ENCODE results near the gene AP2A2. TPM values are rescaled to one million over a fixed set of nuclear protein-coding genes. Genes with fewer than 3 reads are reported as not detected.

AP2A2 gene
- total and polyA plus RNA-seq, 2 donors = 14.6 to 57.2 TPM

GRCh38 chr11:928786-929185 is 3.1 kb downstream of the AP2A2 start:
- Histone ChIP-seq H3K4me1 (ENCODE audit: control insufficient read depth in 2 of 2, insufficient read depth in 2 of 2, low read length in 2 of 2) (peaks cover 38 to 48% of the 10 kb centered on the region in 2 donors), H3K4me3 (ENCODE audit: low read length in 2 of 2) (no peak overlapping the region), H3K27ac (ENCODE audit: low read depth in 1 of 2, low read length in 1 of 2) (no peak overlapping the region), H3K27me3 (ENCODE audit: control insufficient read depth in 2 of 2, insufficient read depth in 1 of 2, low read length in 1 of 2) (no peaks in the 10 kb centered on the region), H3K9me3 (ENCODE audit: control insufficient read depth in 2 of 2, insufficient read depth in 1 of 2, low read length in 1 of 2) (no peaks in the 10 kb centered on the region), H3K36me3 (ENCODE audit: control insufficient read depth in 2 of 2, insufficient read depth in 2 of 2, low read length in 1 of 2) (peaks cover 11% of the 10 kb centered on the region in 2 donors)
- WGBS = 90% methylated on average over 8 of the region's 8 CpGs
- DNase-seq (ENCODE audit: low read depth in 6 of 9, low spot score in 9 of 9) = no peak

GRCh38 chr11:929405-929804 is 3.7 kb downstream of the AP2A2 start:
- WGBS = 97% methylated on average over 11 of the region's 11 CpGs
- Histone ChIP-seq H3K9me3 (ENCODE audit: control insufficient read depth in 2 of 2, insufficient read depth in 1 of 2, low read length in 1 of 2) (no peaks in the 10 kb centered on the region), H3K27me3 (ENCODE audit: control insufficient read depth in 2 of 2, insufficient read depth in 1 of 2, low read length in 1 of 2) (no peaks in the 10 kb centered on the region), H3K36me3 (ENCODE audit: control insufficient read depth in 2 of 2, insufficient read depth in 2 of 2, low read length in 1 of 2) (peaks cover 11% of the 10 kb centered on the region in 2 donors), H3K4me1 (ENCODE audit: control insufficient read depth in 2 of 2, insufficient read depth in 2 of 2, low read length in 2 of 2) (peaks cover 39 to 54% of the 10 kb centered on the region in 2 donors), H3K4me3 (ENCODE audit: low read length in 2 of 2) (no peak overlapping the region), H3K27ac (ENCODE audit: low read depth in 1 of 2, low read length in 1 of 2) (no peak overlapping the region)
- no peak for DNase-seq (ENCODE audit: low read depth in 6 of 9, low spot score in 9 of 9)

- 68% methylated on average over 3 of the region's 3 CpGs for WGBS
- Histone ChIP-seq H3K36me3 (ENCODE audit: control insufficient read depth in 2 of 2, insufficient read depth in 2 of 2, low read length in 1 of 2) (peaks cover 11% of the 10 kb centered on the region in 2 donors), H3K4me1 (ENCODE audit: control insufficient read depth in 2 of 2, insufficient read depth in 2 of 2, low read length in 2 of 2) (peaks cover 41 to 57% of the 10 kb centered on the region in 2 donors), H3K4me3 (ENCODE audit: low read length in 2 of 2) (no peak overlapping the region), H3K27ac (ENCODE audit: low read depth in 1 of 2, low read length in 1 of 2) (no peak overlapping the region), H3K9me3 (ENCODE audit: control insufficient read depth in 2 of 2, insufficient read depth in 1 of 2, low read length in 1 of 2) (no peaks in the 10 kb centered on the region), H3K27me3 (ENCODE audit: control insufficient read depth in 2 of 2, insufficient read depth in 1 of 2, low read length in 1 of 2) (no peaks in the 10 kb centered on the region)
- no peak for DNase-seq (ENCODE audit: low read depth in 6 of 9, low spot score in 9 of 9)
These were observed 5.7 kb downstream of the AP2A2 start for GRCh38 chr11:931385-931784.

DNA sequence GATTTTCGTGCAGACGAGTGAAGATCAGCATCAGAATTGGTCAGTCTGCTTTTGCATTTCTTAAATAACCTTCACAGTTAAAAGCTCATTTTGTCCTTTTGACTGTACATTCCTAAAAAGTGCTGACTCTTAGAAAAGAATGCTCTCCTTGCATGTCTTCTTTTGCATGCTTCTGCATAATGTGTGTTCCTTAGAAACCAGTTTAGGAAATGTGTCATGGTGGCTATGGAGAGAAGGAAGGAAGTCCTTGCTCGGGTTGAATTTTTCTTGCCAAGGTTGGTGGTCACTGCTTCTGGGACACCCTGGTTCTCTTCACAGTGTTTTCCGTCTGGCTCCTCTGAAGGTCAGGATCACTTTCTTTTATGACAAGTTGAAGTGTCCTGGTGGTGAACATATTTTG is 6.8 kb downstream of the AP2A2 start:
- Histone ChIP-seq H3K36me3 (ENCODE audit: control insufficient read depth in 2 of 2, insufficient read depth in 2 of 2, low read length in 1 of 2) (peaks cover 9 to 11% of the 10 kb centered on the region in 2 donors), H3K9me3 (ENCODE audit: control insufficient read depth in 2 of 2, insufficient read depth in 1 of 2, low read length in 1 of 2) (no peaks in the 10 kb centered on the region), H3K27ac (ENCODE audit: low read depth in 1 of 2, low read length in 1 of 2) (peak overlapping the region in 1 of 2 donors; percentile 65), H3K4me1 (ENCODE audit: control insufficient read depth in 2 of 2, insufficient read depth in 2 of 2, low read length in 2 of 2) (peaks cover 39 to 56% of the 10 kb centered on the region in 2 donors), H3K27me3 (ENCODE audit: control insufficient read depth in 2 of 2, insufficient read depth in 1 of 2, low read length in 1 of 2) (no peaks in the 10 kb centered on the region), H3K4me3 (ENCODE audit: low read length in 2 of 2) (no peak overlapping the region)
- 78% methylated on average over 4 of the region's 4 CpGs for WGBS
- DNase-seq (ENCODE audit: low read depth in 6 of 9, low spot score in 9 of 9) = no peak

GRCh38 chr11:933142-933851 is 7.6 kb downstream of the AP2A2 start:
- H3K27ac ChIP-seq (ENCODE audit: low read depth in 1 of 2, low read length in 1 of 2) = peak overlapping the region; percentile 37 to 70
- H3K27me3 ChIP-seq (ENCODE audit: control insufficient read depth in 2 of 2, insufficient read depth in 1 of 2, low read length in 1 of 2) = no peaks in the 10 kb centered on the region
- H3K4me1 ChIP-seq (ENCODE audit: control insufficient read depth in 2 of 2, insufficient read depth in 2 of 2, low read length in 2 of 2) = peaks cover 34 to 55% of the 10 kb centered on the region in 2 donors
- DNase-seq (ENCODE audit: low read depth in 6 of 9, low spot score in 9 of 9) = no peak
- peaks cover 5 to 11% of the 10 kb centered on the region in 2 donors for H3K36me3 ChIP-seq (ENCODE audit: control insufficient read depth in 2 of 2, insufficient read depth in 2 of 2, low read length in 1 of 2)
- no peak overlapping the region for H3K4me3 ChIP-seq (ENCODE audit: low read length in 2 of 2)
- no peaks in the 10 kb centered on the region for H3K9me3 ChIP-seq (ENCODE audit: control insufficient read depth in 2 of 2, insufficient read depth in 1 of 2, low read length in 1 of 2)
- WGBS = 48% methylated on average over 14 of the region's 14 CpGs

DNA sequence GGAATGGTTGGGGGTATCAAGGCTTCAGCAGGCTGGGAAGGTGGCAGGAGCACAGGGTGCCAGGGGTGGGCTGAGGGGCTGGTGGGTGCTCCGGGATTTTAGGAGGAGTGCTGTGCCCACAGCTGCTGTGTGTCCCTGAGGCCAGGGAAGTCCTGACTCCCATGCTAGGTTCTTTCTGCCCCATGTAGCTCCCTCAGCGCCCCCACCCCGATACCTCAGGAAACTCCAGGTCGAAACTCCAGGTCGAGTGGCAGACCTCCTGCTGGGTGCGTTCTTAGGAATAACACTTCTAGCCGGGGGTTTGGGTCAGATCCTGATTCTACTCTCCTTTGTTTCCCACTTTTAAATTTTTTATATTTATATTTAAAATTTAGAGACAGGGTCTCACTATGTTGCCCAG is 8.3 kb downstream of the AP2A2 start:
- DNase-seq (ENCODE audit: low read depth in 6 of 9, low spot score in 9 of 9) = no peak
- Histone ChIP-seq H3K4me1 (ENCODE audit: control insufficient read depth in 2 of 2, insufficient read depth in 2 of 2, low read length in 2 of 2) (peaks cover 28 to 48% of the 10 kb centered on the region in 2 donors), H3K9me3 (ENCODE audit: control insufficient read depth in 2 of 2, insufficient read depth in 1 of 2, low read length in 1 of 2) (no peaks in the 10 kb centered on the region), H3K27ac (ENCODE audit: low read depth in 1 of 2, low read length in 1 of 2) (peak overlapping the region in 1 of 2 donors; percentile 37), H3K36me3 (ENCODE audit: control insufficient read depth in 2 of 2, insufficient read depth in 2 of 2, low read length in 1 of 2) (peaks cover 5 to 9% of the 10 kb centered on the region in 2 donors), H3K27me3 (ENCODE audit: control insufficient read depth in 2 of 2, insufficient read depth in 1 of 2, low read length in 1 of 2) (no peaks in the 10 kb centered on the region), H3K4me3 (ENCODE audit: low read length in 2 of 2) (no peak overlapping the region)
- WGBS = 96% methylated on average over 7 of the region's 7 CpGs

DNA sequence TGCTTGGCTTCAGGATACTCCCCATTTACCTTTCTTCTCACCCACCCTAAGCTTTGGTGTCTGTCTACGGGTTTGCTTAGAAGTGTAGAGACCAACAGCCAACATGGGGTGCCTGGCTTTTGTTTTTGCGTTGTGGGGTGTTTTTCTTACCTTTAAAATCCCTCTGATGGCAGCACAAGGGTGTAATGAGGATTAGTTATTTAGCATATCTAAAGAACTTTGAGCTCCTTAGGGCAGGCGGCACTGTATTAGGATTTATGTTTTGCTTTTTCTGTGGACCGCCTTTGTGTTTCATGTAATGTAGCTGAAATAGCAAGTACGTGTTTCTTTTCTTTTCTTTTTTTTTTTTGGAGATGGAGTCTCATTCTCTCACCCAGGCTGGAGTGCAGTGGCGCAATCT is 8.9 kb downstream of the AP2A2 start:
- Histone ChIP-seq H3K9me3 (ENCODE audit: control insufficient read depth in 2 of 2, insufficient read depth in 1 of 2, low read length in 1 of 2) (no peaks in the 10 kb centered on the region), H3K27me3 (ENCODE audit: control insufficient read depth in 2 of 2, insufficient read depth in 1 of 2, low read length in 1 of 2) (no peaks in the 10 kb centered on the region), H3K4me1 (ENCODE audit: control insufficient read depth in 2 of 2, insufficient read depth in 2 of 2, low read length in 2 of 2) (peaks cover 22 to 43% of the 10 kb centered on the region in 2 donors), H3K27ac (ENCODE audit: low read depth in 1 of 2, low read length in 1 of 2) (no peak overlapping the region), H3K4me3 (ENCODE audit: low read length in 2 of 2) (no peak overlapping the region), H3K36me3 (ENCODE audit: control insufficient read depth in 2 of 2, insufficient read depth in 2 of 2, low read length in 1 of 2) (peaks cover under 1 to 4% of the 10 kb centered on the region in 2 donors)
- WGBS = 93% methylated on average over 6 of the region's 6 CpGs
- no peak for DNase-seq (ENCODE audit: low read depth in 6 of 9, low spot score in 9 of 9)

- no peaks in the 10 kb centered on the region for H3K9me3 ChIP-seq (ENCODE audit: control insufficient read depth in 2 of 2, insufficient read depth in 1 of 2, low read length in 1 of 2)
- H3K27me3 ChIP-seq (ENCODE audit: control insufficient read depth in 2 of 2, insufficient read depth in 1 of 2, low read length in 1 of 2) = no peaks in the 10 kb centered on the region
- WGBS = 100% methylated on average over 3 of the region's 3 CpGs
- H3K4me3 ChIP-seq (ENCODE audit: low read length in 2 of 2) = no peak overlapping the region
- no peak for DNase-seq (ENCODE audit: low read depth in 6 of 9, low spot score in 9 of 9)
- H3K27ac ChIP-seq (ENCODE audit: low read depth in 1 of 2, low read length in 1 of 2) = no peak overlapping the region
- peaks cover 30 to 55% of the 10 kb centered on the region in 2 donors for H3K4me1 ChIP-seq (ENCODE audit: control insufficient read depth in 2 of 2, insufficient read depth in 2 of 2, low read length in 2 of 2)
- peaks cover 0 to 4% of the 10 kb centered on the region in 2 donors for H3K36me3 ChIP-seq (ENCODE audit: control insufficient read depth in 2 of 2, insufficient read depth in 2 of 2, low read length in 1 of 2)
These were observed 10.5 kb downstream of the AP2A2 start for GRCh38 chr11:936199-936598.

DNA sequence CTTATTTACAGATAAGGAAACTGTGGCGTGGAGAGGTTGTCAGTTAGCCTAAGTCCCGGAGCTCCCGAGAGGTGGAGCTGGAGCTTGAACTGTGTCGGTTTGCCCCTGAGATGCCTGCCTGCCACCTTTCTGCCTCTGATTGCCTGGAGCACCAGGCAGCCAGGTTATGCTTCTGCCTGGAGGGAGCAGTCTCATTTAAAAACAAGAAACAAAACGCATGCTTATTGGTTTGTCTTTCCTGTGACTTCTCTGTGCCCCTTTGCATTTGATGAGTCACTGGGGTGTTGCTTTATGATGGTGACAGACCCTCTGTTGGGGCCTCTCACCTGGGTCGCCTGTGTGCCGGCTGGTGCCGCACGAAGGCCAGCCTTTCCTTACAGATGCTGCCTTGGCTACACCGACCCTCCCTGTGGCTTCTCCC is 12.2 kb downstream of the AP2A2 start:
- Histone ChIP-seq H3K9me3 (ENCODE audit: control insufficient read depth in 2 of 2, insufficient read depth in 1 of 2, low read length in 1 of 2) (no peaks in the 10 kb centered on the region), H3K27ac (ENCODE audit: low read depth in 1 of 2, low read length in 1 of 2) (peak overlapping the region in 1 of 2 donors; percentile 9)

More for the DNA sequence above, 12.2 kb downstream of the AP2A2 start:
- Histone ChIP-seq H3K27me3 (ENCODE audit: control insufficient read depth in 2 of 2, insufficient read depth in 1 of 2, low read length in 1 of 2) (no peaks in the 10 kb centered on the region), H3K4me1 (ENCODE audit: control insufficient read depth in 2 of 2, insufficient read depth in 2 of 2, low read length in 2 of 2) (peaks cover 28 to 50% of the 10 kb centered on the region in 2 donors), H3K36me3 (ENCODE audit: control insufficient read depth in 2 of 2, insufficient read depth in 2 of 2, low read length in 1 of 2) (peaks cover 2 to 4% of the 10 kb centered on the region in 2 donors), H3K4me3 (ENCODE audit: low read length in 2 of 2) (no peak overlapping the region)
- 46% methylated on average over 10 of the region's 10 CpGs for WGBS
- no peak for DNase-seq (ENCODE audit: low read depth in 6 of 9, low spot score in 9 of 9)

Measured in thymus (tissue), 11 donors.